IMR-90 (cell line): Measurements from ENCODE around the gene SLC39A11. TPM values are rescaled to one million over a fixed set of nuclear protein-coding genes. Genes with fewer than 3 reads are reported as not detected.

Experiments used
- ATAC-seq: fragments of 200-7000 bp; cut with Tn5 transposase; 2 replicates; pipeline ENCODE4 v1.9.1; 2020; ENCODE audit warnings: low read depth, mild to moderate bottlenecking, moderate library complexity
- BruUV-seq: library from RNA; stranded (reverse); fragments of 400-500 nt; replicated peaks from 2 replicates; lab custom pipeline; 2021; lab: Mats Ljungman, UMichigan
- CTCF ChIA-PET: fragments of 300-600 bp; formaldehyde crosslinking; extraction: SDS; loops from one replicate; lab custom pipeline; 2021; ENCODE audit warnings: antibody characterized with exemption; lab: Yijun Ruan, JAX
- POLR2A ChIA-PET: fragments of 300-600 bp; sonication (Branson Sonifier 250); formaldehyde crosslinking; loops from one replicate; lab custom pipeline; 2022; ENCODE audit warnings: antibody characterized with exemption; ENCODE audit not compliant: unreplicated experiment; lab: Charles Lee
- DNase-seq: peaks from one replicate; pipeline ENCODE4 v3.0.0; 2013
- H2AFZ ChIP-seq: replicated peaks from 2 replicates; pipeline ENCODE3; 2013; ENCODE audit warnings: low read length, mild to moderate bottlenecking; ENCODE audit not compliant: poor library complexity
- H2AK5ac ChIP-seq: 2 replicates; pipeline ENCODE4 v1.6.1; 2013; ENCODE audit warnings: low read depth, low read length, inconsistent platforms
- H2AK9ac ChIP-seq: replicated peaks from 2 replicates; pipeline ENCODE3; 2013; ENCODE audit warnings: mild to moderate bottlenecking, low read depth, low read length, moderate library complexity; ENCODE audit not compliant: poor library complexity
- H2BK120ac ChIP-seq: 2 replicates; pipeline ENCODE4 v1.6.1; 2013; ENCODE audit warnings: low read depth, low read length, inconsistent platforms
- H2BK15ac ChIP-seq: 3 replicates; pipeline ENCODE4 v1.6.1; 2013; ENCODE audit warnings: low read depth, low read length, inconsistent platforms
- H2BK20ac ChIP-seq: 2 replicates; pipeline ENCODE4 v1.6.1; 2013; ENCODE audit warnings: low read depth, mild to moderate bottlenecking, inconsistent platforms, low read length, moderate library complexity
- H2BK5ac ChIP-seq: 2 replicates; pipeline ENCODE4 v1.6.1; 2013; ENCODE audit warnings: mild to moderate bottlenecking, low read depth, low read length, inconsistent platforms; ENCODE audit not compliant: poor library complexity, severe bottlenecking
- H3K14ac ChIP-seq: replicated peaks from 2 replicates; pipeline ENCODE4 v1.6.1; 2013; ENCODE audit warnings: low read depth, low read length, inconsistent platforms
- H3K18ac ChIP-seq: 2 replicates; pipeline ENCODE4 v1.6.1; 2013; ENCODE audit warnings: low read depth, low read length, control low read depth
- H3K23ac ChIP-seq: 2 replicates; pipeline ENCODE4 v1.6.1; 2013; ENCODE audit warnings: low read depth, low read length, inconsistent platforms
- H3K27ac ChIP-seq: 2 replicates; pipeline ENCODE4 v1.5.1; 2013; ENCODE audit warnings: mild to moderate bottlenecking, control low read depth, low read length; ENCODE audit not compliant: insufficient read depth
- H3K27me3 ChIP-seq: 2 replicates; pipeline ENCODE4 v1.6.1; 2013; ENCODE audit warnings: low read length; ENCODE audit not compliant: control insufficient read depth, insufficient read depth
- H3K36me3 ChIP-seq: 2 replicates; pipeline ENCODE4 v1.6.1; 2013; ENCODE audit warnings: low read length, mixed read lengths; ENCODE audit not compliant: control insufficient read depth, insufficient read depth
- H3K4ac ChIP-seq: 2 replicates; pipeline ENCODE4 v1.6.1; 2013; ENCODE audit warnings: low read depth, low read length, inconsistent platforms
- H3K4me1 ChIP-seq: 2 replicates; pipeline ENCODE4 v1.6.1; 2013; ENCODE audit warnings: low read length, mixed read lengths; ENCODE audit not compliant: control insufficient read depth, insufficient read depth
- H3K4me2 ChIP-seq: 2 replicates; pipeline ENCODE4 v1.6.1; 2013; ENCODE audit warnings: low read depth, mild to moderate bottlenecking, control low read depth, low read length, moderate library complexity
- H3K4me3 ChIP-seq: 2 replicates; pipeline ENCODE4 v1.5.1; 2013; ENCODE audit warnings: low read depth, mild to moderate bottlenecking, control low read depth, low read length, moderate library complexity; ENCODE audit not compliant: insufficient read depth
- H3K56ac ChIP-seq: 2 replicates; pipeline ENCODE4 v1.6.1; 2013; ENCODE audit warnings: low read length, inconsistent platforms; ENCODE audit not compliant: insufficient read depth; ENCODE audit errors: extremely low read depth
- H3K79me1 ChIP-seq, 2 experiments: 2 replicates each; pipeline ENCODE4 v1.6.1; 2013; ENCODE audit warnings: low read length in 2 of 2, inconsistent platforms in 1 of 2, low read depth in 1 of 2
- H3K9ac ChIP-seq: 2 replicates; pipeline ENCODE4 v1.6.1; 2013; ENCODE audit warnings: low read depth, low read length, control low read depth
- H3K9me1 ChIP-seq: 2 replicates; pipeline ENCODE4 v1.6.1; 2013; ENCODE audit warnings: low read length, inconsistent platforms; ENCODE audit not compliant: insufficient read depth
- H3K9me3 ChIP-seq: 2 replicates; pipeline ENCODE4 v1.6.1; 2013; ENCODE audit warnings: low read length; ENCODE audit not compliant: control insufficient read depth, insufficient read depth
- H4K20me1 ChIP-seq: 2 replicates; pipeline ENCODE4 v1.6.1; 2013; ENCODE audit warnings: low read length, inconsistent platforms; ENCODE audit not compliant: insufficient read depth
- H4K5ac ChIP-seq: 2 replicates; pipeline ENCODE4 v1.6.1; 2013; ENCODE audit warnings: mild to moderate bottlenecking, low read depth, low read length, control low read depth
- H4K8ac ChIP-seq, 2 experiments: 2 replicates each; pipeline ENCODE4 v1.6.1; 2013; ENCODE audit warnings: low read depth in 2 of 2, low read length in 2 of 2, control low read depth in 1 of 2, inconsistent platforms in 1 of 2
- H4K91ac ChIP-seq: 2 replicates; pipeline ENCODE4 v1.6.1; 2013; ENCODE audit warnings: low read depth, low read length, inconsistent platforms; ENCODE audit not compliant: insufficient read depth
- BHLHE40 ChIP-seq: fragments of 150-350 bp; IDR thresholded peaks from 2 replicates; pipeline ENCODE4 v1.6.1; 2016; ENCODE audit warnings: mild to moderate bottlenecking, low read depth, low read length
- CEBPB ChIP-seq: IDR thresholded peaks from 2 replicates; pipeline ENCODE4 v1.6.1; 2012; ENCODE audit warnings: low read depth, low read length, improper control_type of control experiment
- CHD1 ChIP-seq: IDR thresholded peaks from 2 replicates; pipeline ENCODE4 v1.6.1; 2012; ENCODE audit warnings: low read depth, low read length, improper control_type of control experiment
- CTCF ChIP-seq: conservative IDR thresholded peaks from 2 replicates; pipeline ENCODE4 v1.5.1; 2012; ENCODE audit warnings: mild to moderate bottlenecking, low read depth, low read length, improper control_type of control experiment
- ELK1 ChIP-seq: fragments of 150-350 bp; IDR thresholded peaks from 2 replicates; pipeline ENCODE4 v1.6.1; 2016; ENCODE audit warnings: low read depth, mild to moderate bottlenecking, low read length, moderate library complexity, borderline replicate concordance
- FOS ChIP-seq: fragments of 150-350 bp; IDR thresholded peaks from 2 replicates; pipeline ENCODE4 v1.6.1; 2016; ENCODE audit warnings: low read depth, low read length
- MAFK ChIP-seq: IDR thresholded peaks from 2 replicates; pipeline ENCODE4 v1.6.1; 2012; ENCODE audit warnings: low read depth, low read length, improper control_type of control experiment
- MAZ ChIP-seq: IDR thresholded peaks from 2 replicates; pipeline ENCODE4 v1.6.1; 2012; ENCODE audit warnings: low read depth, mild to moderate bottlenecking, low read length, improper control_type of control experiment, moderate library complexity, borderline replicate concordance
- MXI1 ChIP-seq: IDR thresholded peaks from 2 replicates; pipeline ENCODE4 v1.6.1; 2012; ENCODE audit warnings: low read depth, mild to moderate bottlenecking, low read length, moderate library complexity, borderline replicate concordance
- NFE2L2 ChIP-seq: fragments of 150-350 bp; IDR thresholded peaks from 2 replicates; pipeline ENCODE4 v1.6.1; 2016; ENCODE audit warnings: low read depth, mild to moderate bottlenecking, low read length
- POLR2A ChIP-seq: IDR thresholded peaks from 2 replicates; pipeline ENCODE4 v1.6.1; 2012; ENCODE audit warnings: mild to moderate bottlenecking, low read depth, low read length
- RFX5 ChIP-seq: IDR thresholded peaks from 2 replicates; pipeline ENCODE4 v1.8.0; 2012; ENCODE audit warnings: low read depth, mild to moderate bottlenecking, low read length, moderate library complexity
- USF2 ChIP-seq: fragments of 150-350 bp; IDR thresholded peaks from 2 replicates; pipeline ENCODE4 v1.6.1; 2017; ENCODE audit warnings: mild to moderate bottlenecking, antibody characterized with exemption, low read length, low read depth
- WGBS, 2 experiments: methylation state at CpG; one replicate each; pipeline versions ENCODE4 v1.1.5 to v1.1.7; 2013; ENCODE audit warnings: missing lambda C conversion rate in 2 of 2; ENCODE audit not compliant: insufficient read length in 1 of 2; ENCODE audit errors: extremely low coverage in 2 of 2; 5-methylcytosine and 5-hydroxymethylcytosine counted together
- dilution Hi-C: fragments of 300-500 bp; cut with HindIII; formaldehyde crosslinking; loops from one replicate; pipeline ENCODE4 v1.14.3; 2018; ENCODE audit warnings: low sequenced_read_pairs; ENCODE audit not compliant: unreplicated experiment
- in situ Hi-C: fragments of 300-500 bp; cut with MboI; formaldehyde crosslinking; loops from 3 replicates; pipeline ENCODE4 v1.14.3; 2019; ENCODE audit warnings: low sequenced_read_pairs, inconsistent platforms, mixed read lengths
- intact Hi-C: fragments of 100-400 bp; cut with micrococcal nuclease; formaldehyde crosslinking; loops from 2 replicates; pipeline ENCODE4 v1.10.0; 2022
- polyA plus RNA-seq, 3 experiments: library from polyadenylated mRNA; depleted of rRNA; stranded (reverse); fragments of >200 nt; gene quantifications; 2 replicates each; pipeline ENCODE4 v1.2.3, GENCODE V29; 2012; ENCODE audit warnings: low replicate concordance in 1 of 3
- total RNA-seq: library from RNA; depleted of rRNA; stranded (reverse); fragments of >200 nt; gene quantifications from 2 replicates; pipeline ENCODE4 v1.2.3, GENCODE V29; 2012

Gene SLC39A11
- total and polyA plus RNA-seq, 2 of the 4 experiments (the other 2 are of a cell fraction): 8.8 to 14.3 TPM

GRCh38 chr17:72717276-72717675 is 375.2 kb downstream of the SLC39A11 start:
- peaks cover 11% of the 10 kb centered on the region for H3K9me1 ChIP-seq
- H4K91ac ChIP-seq: peak overlapping the region; percentile 85
- H3K23ac ChIP-seq: peak overlapping the region; percentile 8; the same call in 1 of the 2 replicates
- no peak overlapping the region for H3K56ac ChIP-seq
- no peak overlapping the region for H3K4me2 ChIP-seq
- H2AFZ ChIP-seq: no peak overlapping the region
- H2BK15ac ChIP-seq: peak overlapping the region; percentile 92; the same call in 2 of the 3 replicates
- H2BK5ac ChIP-seq: no peak overlapping the region
- in situ Hi-C loops: loop anchor here (10.0 kb wide), 1 partner anchor 142 kb away; no protein-coding TSS in a partner anchor
- no peaks in the 10 kb centered on the region; the same call in 1 of the 2 replicates for H3K36me3 ChIP-seq
- no peak overlapping the region for H3K27ac ChIP-seq
- peak overlapping the region; percentile 99 for H2AK5ac ChIP-seq
- TF ChIP-seq NFE2L2 (no peak), MAFK (no peak), FOS (no peak), CEBPB (no peak), USF2 (no peak), CHD1 (no peak), CTCF (no peak), MAZ (no peak), POLR2A (no peak), RFX5 (no peak), BHLHE40 (no peak), MXI1 (no peak), ELK1 (no peak)
- ChIA-PET POLR2A (no interaction called here), CTCF (interaction anchor here (1.8 kb wide), 1 partner anchor 158 kb away, joined by 7 read pairs; no protein-coding TSS in a partner anchor)
- H4K5ac ChIP-seq: no peak overlapping the region
- peak overlapping the region; percentile 92 for H2BK20ac ChIP-seq
- H3K9ac ChIP-seq: no peak overlapping the region
- peak overlapping the region; percentile 77 for H3K14ac ChIP-seq
- H2AK9ac ChIP-seq: peak overlapping the region; percentile 58
- peak overlapping the region; percentile 13 to 74; a peak in 2 of 4 replicates for H4K8ac ChIP-seq
- H3K79me1 ChIP-seq: peaks cover 0 to 7% of the 10 kb centered on the region in 2 experiments; a peak in 1 of 4 replicates
- no peaks in the 10 kb centered on the region for H3K27me3 ChIP-seq
- H4K20me1 ChIP-seq: no peaks in the 10 kb centered on the region
- ATAC-seq (no peak), DNase-seq (no peak)
- no TSS peak for BruUV-seq
- peak overlapping the region; percentile 85 for H3K4ac ChIP-seq
- dilution Hi-C loops: no loop called here
- no peak overlapping the region for H3K18ac ChIP-seq
- H3K4me3 ChIP-seq: no peak overlapping the region
- 93% methylated on average over 6 of the region's 10 CpGs; no CpG with 5 or more reads in 1 of the 2 experiments for WGBS, 2 experiments
- H3K4me1 ChIP-seq: peaks cover 3% of the 10 kb centered on the region; the same call in 1 of the 2 replicates
- peak overlapping the region; percentile 39 for H2BK120ac ChIP-seq
- no peaks in the 10 kb centered on the region for H3K9me3 ChIP-seq
- intact Hi-C loops: loop anchor here (2.0 kb wide), 1 partner anchor 156 kb away; no protein-coding TSS in a partner anchor
